Measurements from ENCODE around the gene ATXN7L1.

- TF ChIP-seq CTCF (IDR thresholded peaks at IDR 0.05) (peak; percentile 37), NFIC (IDR thresholded peaks at IDR 0.05; ENCODE audit: borderline replicate concordance) (no peak), USF2 (IDR thresholded peaks at IDR 0.05; ENCODE audit: borderline replicate concordance, low read depth, low read length) (no peak), RXRA (IDR thresholded peaks at IDR 0.05; ENCODE audit: borderline replicate concordance, low read depth) (no peak), JUND (IDR thresholded peaks at IDR 0.05) (no peak)
These were observed at the start of gene ATXN7L1 for GRCh38 chr7:105876091-105876963.

Data from SK-N-SH (cell line).